K562 (cell line): ENCODE data around the gene SEMA3G. TPM values are rescaled to one million over a fixed set of nuclear protein-coding genes. Genes with fewer than 3 reads are reported as not detected.

Experiments
- ATAC-seq: fragments of 200-7000 bp; cut with Tn5 transposase; 3 replicates; pipeline ENCODE4 v1.9.1; 2020; ENCODE audit warnings: moderate library complexity
- BruUV-seq: library from RNA; stranded (reverse); fragments of 400-500 nt; replicated peaks from 2 replicates; lab custom pipeline; 2021; lab: Mats Ljungman, UMichigan
- CTCF ChIA-PET: fragments of 300-600 bp; formaldehyde crosslinking; extraction: SDS; loops from one replicate; lab custom pipeline; 2021; ENCODE audit warnings: low intra/inter-chr PET ratio; lab: Yijun Ruan, JAX
- POLR2A ChIA-PET: fragments of 300-600, 350-650 bp; sonication (Branson Sonifier 250); formaldehyde crosslinking; extraction: SDS; loops from one replicate; lab custom pipeline; 2021; ENCODE audit warnings: antibody characterized with exemption, inconsistent platforms; lab: Yijun Ruan, JAX
- DNase-seq, 4 experiments: peaks; one replicate each; pipeline versions ENCODE4 v3.0.0 to v3.0.0-alpha.2; 2011 to 2018; ENCODE audit warnings: low spot score in 3 of 4, mixed read lengths in 3 of 4; ENCODE audit errors: extremely low read depth in 1 of 4
- FAIRE-seq: peaks from 2 replicates; lab custom pipeline; 2011; peaks lifted over from hg19 to GRCh38; lab: Jason Lieb, UNC
- H2AFZ ChIP-seq: 2 replicates; pipeline ENCODE4 v1.6.0; 2011; ENCODE audit warnings: low read depth, low read length, control low read depth, inconsistent platforms
- H3K27ac ChIP-seq: fragments of 200-600 bp; 3 replicates; pipeline ENCODE4 v1.8.0; 2011; ENCODE audit warnings: low read depth, mild to moderate bottlenecking, control low read depth, inconsistent platforms, low read length, moderate library complexity, mixed read lengths; ENCODE audit errors: extremely low read depth
- H3K27me3 ChIP-seq, 2 experiments: fragments of 300-600 bp in 1 of 2; 2 replicates in 1 of 2; 3 replicates in 1 of 2; pipeline versions ENCODE4 v1.6.0 to v1.8.0; 2011; ENCODE audit warnings: inconsistent platforms in 2 of 2, low read length in 2 of 2, mild to moderate bottlenecking in 1 of 2, mixed read lengths in 1 of 2, moderate library complexity in 1 of 2; ENCODE audit not compliant: control insufficient read depth in 2 of 2, insufficient read depth in 2 of 2
- H3K36me3 ChIP-seq: fragments of 300-600 bp; 3 replicates; pipeline ENCODE4 v1.8.0; 2011; ENCODE audit warnings: mild to moderate bottlenecking, low read length, inconsistent platforms; ENCODE audit not compliant: control insufficient read depth, insufficient read depth
- H3K4me1 ChIP-seq, 2 experiments: fragments of 200-600 bp in 1 of 2; replicated peaks in 1 of 2; 2 replicates in 1 of 2; 3 replicates in 1 of 2; pipeline versions ENCODE4 v1.5.1 to v1.8.0; 2011; ENCODE audit warnings: inconsistent platforms in 2 of 2, low read length in 2 of 2, mild to moderate bottlenecking in 1 of 2, mixed read lengths in 1 of 2, moderate library complexity in 1 of 2; ENCODE audit not compliant: control insufficient read depth in 2 of 2, insufficient read depth in 2 of 2
- H3K4me2 ChIP-seq: 2 replicates; pipeline ENCODE4 v1.6.1; 2011; ENCODE audit warnings: low read length, control low read depth, inconsistent platforms, mixed read lengths; ENCODE audit not compliant: insufficient read depth
- H3K4me3 ChIP-seq: fragments of 200-600 bp; sonication (generic), shearing (Covaris generic); 2 replicates; pipeline ENCODE4 v1.5.1; 2016; ENCODE audit warnings: control low read depth, inconsistent platforms
- H3K79me2 ChIP-seq: fragments of 200-600 bp; 3 replicates; pipeline ENCODE4 v1.8.0; 2011; ENCODE audit warnings: low read length, inconsistent platforms; ENCODE audit not compliant: control insufficient read depth, insufficient read depth
- H3K9ac ChIP-seq, 2 experiments: 2 replicates each; pipeline versions ENCODE4 v1.6.0 to v1.6.1; 2011; ENCODE audit warnings: low read depth in 2 of 2, low read length in 2 of 2, control low read depth in 1 of 2, inconsistent platforms in 1 of 2, mild to moderate bottlenecking in 1 of 2, mixed read lengths in 1 of 2; ENCODE audit not compliant: insufficient read depth in 1 of 2
- H3K9me1 ChIP-seq: one replicate; pipeline ENCODE4 v1.6.0; 2011; ENCODE audit warnings: inconsistent platforms, mild to moderate bottlenecking, low read length, moderate library complexity; ENCODE audit not compliant: control insufficient read depth, insufficient read depth
- H3K9me3 ChIP-seq: replicated peaks from 2 replicates; pipeline ENCODE4 v1.5.1; 2011; ENCODE audit warnings: low read depth, low read length, inconsistent platforms; ENCODE audit not compliant: control insufficient read depth, insufficient read depth
- H4K20me1 ChIP-seq: replicated peaks from 2 replicates; pipeline ENCODE4 v1.6.1; 2011; ENCODE audit warnings: low read length, inconsistent platforms, mixed read lengths; ENCODE audit not compliant: control insufficient read depth, insufficient read depth
- ELF2 ChIP-seq: fragments of 250-450 bp; sonication (Bioruptor Pico); IDR thresholded peaks from 2 replicates; pipeline ENCODE4 v1.5.0; 2021; ENCODE audit warnings: mild to moderate bottlenecking
- FOXK1 ChIP-seq: sonication (generic); formaldehyde crosslinking; IDR thresholded peaks from 2 replicates; pipeline ENCODE4 v1.8.0; 2022; ENCODE audit warnings: missing genetic modification reagents, mild to moderate bottlenecking, borderline replicate concordance
- SAFB ChIP-seq: fragments of 200-400 bp; formaldehyde crosslinking; IDR thresholded peaks from 2 replicates; pipeline ENCODE4 v1.6.1; 2017; ENCODE audit warnings: low read depth, low read length, borderline replicate concordance
- TBP ChIP-seq: optimal IDR thresholded peaks from 2 replicates; pipeline ENCODE3; 2011; ENCODE audit warnings: low read depth, low read length, improper control_type of control experiment
- ZNF785 ChIP-seq: fragments of 250-450 bp; sonication (Bioruptor Pico); IDR thresholded peaks from 2 replicates; pipeline ENCODE4 v1.4.0; 2020; ENCODE audit warnings: mild to moderate bottlenecking
- WGBS: fragments of 100-300 bp; shearing (Covaris generic); methylation state at CpG from one replicate; pipeline ENCODE4 v1.1.6; 2016; ENCODE audit warnings: low coverage, mixed read lengths; ENCODE audit not compliant: insufficient coverage; ENCODE audit errors: missing lambda C conversion rate; 5-methylcytosine and 5-hydroxymethylcytosine counted together
- in situ Hi-C: fragments of 300-500 bp; cut with MboI; formaldehyde crosslinking; loops from 4 replicates; pipeline ENCODE4 v1.15.0; 2018; ENCODE audit warnings: inconsistent platforms, mixed read lengths
- intact Hi-C: fragments of 100-400 bp; cut with micrococcal nuclease; formaldehyde crosslinking; loops from 2 replicates; pipeline ENCODE4 v1.14.2; 2022
- polyA plus RNA-seq, 8 experiments: library from polyadenylated mRNA; depleted of rRNA in 4 of 8; stranded (reverse) in 5 of 8; unstranded in 3 of 8; fragments of >200 nt; fragmentation: Nextera tagmentation in 2 of 8; fragmentation: Illumina TruSeq in 1 of 8; extraction: Ambion mirVana in 2 of 8; extraction: Trizol in 1 of 8; gene quantifications; 2 replicates each; pipeline versions ENCODE4 v1.2.1 to v1.2.3, GENCODE V29; 2011 to 2014; ENCODE audit warnings: inconsistent platforms in 1 of 8, missing spikeins in 1 of 8
- total RNA-seq, 7 experiments: library from RNA; depleted of rRNA in 6 of 7; stranded (reverse); fragments of >200 nt in 6 of 7; fragmentation: Illumina TruSeq in 2 of 7; extraction: Trizol in 2 of 7; gene quantifications; 2 replicates each; pipeline versions ENCODE4 v1.2.1 to v1.2.3, GENCODE V29; 2011 to 2021; ENCODE audit warnings: low replicate concordance in 1 of 7
- TF ChIP-seq, protein P1 (sequence below), 2 experiments: fragments of 450-650 bp; formaldehyde crosslinking in 1 of 2; IDR thresholded peaks; 2 replicates each; pipeline versions ENCODE4 v1.4.0 to v1.6.1; 2014 to 2020; ENCODE audit warnings: mild to moderate bottlenecking in 2 of 2, borderline replicate concordance in 1 of 2, low read depth in 1 of 2

The SEMA3G gene
- total and polyA plus RNA-seq, 9 of the 15 experiments (the other 6 are each of a cell fraction or from before 2014, with no cell fraction given) = 0.04 to 0.07 (median 0.05) TPM; not detected in 6

DNA sequence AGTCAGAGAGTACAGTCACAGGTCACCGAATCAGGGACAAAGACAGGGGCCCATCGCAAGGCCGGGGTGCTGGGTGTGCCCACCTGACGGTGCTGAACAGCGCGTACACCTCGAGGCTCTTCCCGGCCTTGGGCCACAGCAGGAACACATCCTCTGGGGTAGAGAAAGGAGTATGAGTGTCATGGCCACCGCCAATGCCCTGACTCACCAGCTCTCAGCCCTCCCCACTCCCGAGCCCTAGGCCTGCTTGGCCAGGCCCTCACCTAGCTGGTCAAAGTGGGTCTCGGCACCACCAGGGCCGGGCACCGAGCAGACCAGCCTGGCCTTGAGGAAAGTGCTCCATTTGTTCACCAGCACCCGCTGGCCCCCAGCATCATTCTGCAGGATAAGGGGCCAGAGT is 4.2 kb downstream of the SEMA3G start:
- in situ Hi-C loops = loop anchor here (10.0 kb wide), 1 partner anchor 146 kb away; no protein-coding TSS in a partner anchor
- BruUV-seq = no TSS peak
- POLR2A ChIA-PET = interaction anchor here (0.6 kb wide), 1 partner anchor 16 kb away, joined by 3 read pairs; no protein-coding TSS in a partner anchor

More for the DNA sequence above, 4.2 kb downstream of the SEMA3G start:
- no peak for FAIRE-seq
- no peaks in the 10 kb centered on the region for H3K9me1 ChIP-seq
- H4K20me1 ChIP-seq = no peaks in the 10 kb centered on the region
- no peak overlapping the region for H3K27ac ChIP-seq
- no peak overlapping the region for H3K4me3 ChIP-seq
- 47% methylated on average over 9 of the region's 14 CpGs for WGBS
- no peaks in the 10 kb centered on the region for H3K36me3 ChIP-seq
- intact Hi-C loops = no loop called here
- no peak for DNase-seq
- TF ChIP-seq, protein P1, sequence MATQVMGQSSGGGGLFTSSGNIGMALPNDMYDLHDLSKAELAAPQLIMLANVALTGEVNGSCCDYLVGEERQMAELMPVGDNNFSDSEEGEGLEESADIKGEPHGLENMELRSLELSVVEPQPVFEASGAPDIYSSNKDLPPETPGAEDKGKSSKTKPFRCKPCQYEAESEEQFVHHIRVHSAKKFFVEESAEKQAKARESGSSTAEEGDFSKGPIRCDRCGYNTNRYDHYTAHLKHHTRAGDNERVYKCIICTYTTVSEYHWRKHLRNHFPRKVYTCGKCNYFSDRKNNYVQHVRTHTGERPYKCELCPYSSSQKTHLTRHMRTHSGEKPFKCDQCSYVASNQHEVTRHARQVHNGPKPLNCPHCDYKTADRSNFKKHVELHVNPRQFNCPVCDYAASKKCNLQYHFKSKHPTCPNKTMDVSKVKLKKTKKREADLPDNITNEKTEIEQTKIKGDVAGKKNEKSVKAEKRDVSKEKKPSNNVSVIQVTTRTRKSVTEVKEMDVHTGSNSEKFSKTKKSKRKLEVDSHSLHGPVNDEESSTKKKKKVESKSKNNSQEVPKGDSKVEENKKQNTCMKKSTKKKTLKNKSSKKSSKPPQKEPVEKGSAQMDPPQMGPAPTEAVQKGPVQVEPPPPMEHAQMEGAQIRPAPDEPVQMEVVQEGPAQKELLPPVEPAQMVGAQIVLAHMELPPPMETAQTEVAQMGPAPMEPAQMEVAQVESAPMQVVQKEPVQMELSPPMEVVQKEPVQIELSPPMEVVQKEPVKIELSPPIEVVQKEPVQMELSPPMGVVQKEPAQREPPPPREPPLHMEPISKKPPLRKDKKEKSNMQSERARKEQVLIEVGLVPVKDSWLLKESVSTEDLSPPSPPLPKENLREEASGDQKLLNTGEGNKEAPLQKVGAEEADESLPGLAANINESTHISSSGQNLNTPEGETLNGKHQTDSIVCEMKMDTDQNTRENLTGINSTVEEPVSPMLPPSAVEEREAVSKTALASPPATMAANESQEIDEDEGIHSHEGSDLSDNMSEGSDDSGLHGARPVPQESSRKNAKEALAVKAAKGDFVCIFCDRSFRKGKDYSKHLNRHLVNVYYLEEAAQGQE (IDR thresholded peaks at IDR 0.05; ENCODE audit: borderline replicate concordance) = no peak
- TF ChIP-seq, protein P1 (CRISPR knock-in tag; IDR thresholded peaks at IDR 0.05; ENCODE audit: low read depth) = no peak
- TF ChIP-seq ELF2 (CRISPR knock-in tag) = no peak
- TF ChIP-seq ZNF785 (CRISPR knock-in tag) = no peak
- no peak for TF ChIP-seq TBP
- TF ChIP-seq FOXK1 (CRISPR knock-in tag) = no peak
- no peak for TF ChIP-seq SAFB
- TF ChIP-seq, all 486 proteins: peak for 0
- no peak overlapping the region for H2AFZ ChIP-seq
- no peak for ATAC-seq
- CTCF ChIA-PET = no interaction called here
- no peaks in the 10 kb centered on the region for H3K9me3 ChIP-seq
- no peak overlapping the region for H3K4me2 ChIP-seq
- H3K79me2 ChIP-seq = no peaks in the 10 kb centered on the region
- H3K4me1 ChIP-seq = peaks cover 0 to 31% of the 10 kb centered on the region in 2 experiments; a peak in 2 of 5 replicates
- H3K9ac ChIP-seq = no peak overlapping the region; a peak in 1 of 4 replicates
- peaks cover 0 to 4% of the 10 kb centered on the region in 2 experiments; a peak in 1 of 5 replicates for H3K27me3 ChIP-seq
